ENCODE measurements around the gene ASIC2.

ASIC2 gene

GRCh38 chr17:33124185-33124584 is 168.9 kb downstream of the ASIC2 start:
- TF ChIP-seq EZH2phosphoT487 (IDR thresholded peaks at IDR 0.05; ENCODE audit: borderline replicate concordance, low read length) (no peak), CTCF (IDR thresholded peaks at IDR 0.05; ENCODE audit: low read depth, low read length, poor library complexity, severe bottlenecking) (no peak)

DNA sequence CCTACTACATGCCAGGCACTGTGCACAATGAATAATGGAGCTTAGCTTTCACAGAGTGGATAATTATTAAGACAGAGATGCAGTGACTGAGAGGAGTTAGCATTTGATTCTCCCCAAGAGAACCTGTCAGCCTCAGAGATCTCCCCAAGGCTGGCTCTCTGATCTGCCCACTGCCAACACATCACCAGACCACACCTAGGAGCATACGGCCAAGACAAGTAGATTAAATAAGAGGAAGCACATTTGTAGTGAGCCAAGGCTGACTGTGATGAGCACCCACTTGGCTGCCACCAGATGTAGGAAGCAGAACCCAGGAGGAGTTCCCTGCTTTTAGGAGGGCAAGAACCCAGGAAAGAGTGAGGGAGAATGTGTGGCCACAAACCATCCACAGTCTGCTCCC is 171.3 kb downstream of the ASIC2 start:
- Histone ChIP-seq H3K27me3 (ENCODE audit: control insufficient read depth, low read length) (no peaks in the 10 kb centered on the region), H4K20me1 (ENCODE audit: control insufficient read depth, insufficient read depth, low read depth, low read length) (no peaks in the 10 kb centered on the region), H3K4me3 (ENCODE audit: low read length) (no peak overlapping the region), H3K9me3 (ENCODE audit: control insufficient read depth, insufficient read depth, low read length) (no peaks in the 10 kb centered on the region), H3K4me1 (ENCODE audit: control insufficient read depth, low read length) (no peaks in the 10 kb centered on the region), H3K79me2 (ENCODE audit: control insufficient read depth, low read length) (no peaks in the 10 kb centered on the region), H3K9me2 (replicated peaks; ENCODE audit: control insufficient read depth, low read length) (no peaks in the 10 kb centered on the region), H3F3A (ENCODE audit: control insufficient read depth, insufficient read depth) (no peaks in the 10 kb centered on the region), H3K36me3 (ENCODE audit: control insufficient read depth, low read length) (no peaks in the 10 kb centered on the region), H3K4me2 (ENCODE audit: low read length) (no peak overlapping the region), H3K27ac (ENCODE audit: low read depth, low read length) (no peak overlapping the region)
- TF ChIP-seq EZH2phosphoT487 (IDR thresholded peaks at IDR 0.05; ENCODE audit: borderline replicate concordance, low read length), result no peak
- no peak for TF ChIP-seq CTCF (IDR thresholded peaks at IDR 0.05; ENCODE audit: low read depth, low read length, poor library complexity, severe bottlenecking)

More at GRCh38 chr17:33124185-33124584, 168.9 kb downstream of the ASIC2 start:
- no peaks in the 10 kb centered on the region for H3K4me1 ChIP-seq (ENCODE audit: control insufficient read depth, low read length)
- H3K9me2 ChIP-seq (replicated peaks; ENCODE audit: control insufficient read depth, low read length), result no peaks in the 10 kb centered on the region
- H3F3A ChIP-seq (ENCODE audit: control insufficient read depth, insufficient read depth), result no peaks in the 10 kb centered on the region
- H3K27me3 ChIP-seq (ENCODE audit: control insufficient read depth, low read length), result no peaks in the 10 kb centered on the region
- H3K27ac ChIP-seq (ENCODE audit: low read depth, low read length), result no peak overlapping the region
- no peaks in the 10 kb centered on the region for H4K20me1 ChIP-seq (ENCODE audit: control insufficient read depth, insufficient read depth, low read depth, low read length)
- no peaks in the 10 kb centered on the region for H3K9me3 ChIP-seq (ENCODE audit: control insufficient read depth, insufficient read depth, low read length)
- no peaks in the 10 kb centered on the region for H3K79me2 ChIP-seq (ENCODE audit: control insufficient read depth, low read length)
- no peak overlapping the region for H3K4me3 ChIP-seq (ENCODE audit: low read length)
- H3K4me2 ChIP-seq (ENCODE audit: low read length), result no peak overlapping the region
- H3K36me3 ChIP-seq (ENCODE audit: control insufficient read depth, low read length), result no peaks in the 10 kb centered on the region

GRCh38 chr17:33121272-33121671 is 171.8 kb downstream of the ASIC2 start:
- no peak for TF ChIP-seq CTCF (IDR thresholded peaks at IDR 0.05; ENCODE audit: low read depth, low read length, poor library complexity, severe bottlenecking)
- TF ChIP-seq EZH2phosphoT487 (IDR thresholded peaks at IDR 0.05; ENCODE audit: borderline replicate concordance, low read length), result no peak
- Histone ChIP-seq H3K4me2 (ENCODE audit: low read length) (no peak overlapping the region), H3K9me3 (ENCODE audit: control insufficient read depth, insufficient read depth, low read length) (no peaks in the 10 kb centered on the region), H3K4me3 (ENCODE audit: low read length) (no peak overlapping the region), H3K4me1 (ENCODE audit: control insufficient read depth, low read length) (no peaks in the 10 kb centered on the region), H3K27ac (ENCODE audit: low read depth, low read length) (no peak overlapping the region), H3K9me2 (replicated peaks; ENCODE audit: control insufficient read depth, low read length) (no peaks in the 10 kb centered on the region), H3F3A (ENCODE audit: control insufficient read depth, insufficient read depth) (no peaks in the 10 kb centered on the region), H3K79me2 (ENCODE audit: control insufficient read depth, low read length) (no peaks in the 10 kb centered on the region), H4K20me1 (ENCODE audit: control insufficient read depth, insufficient read depth, low read depth, low read length) (no peaks in the 10 kb centered on the region), H3K27me3 (ENCODE audit: control insufficient read depth, low read length) (no peaks in the 10 kb centered on the region), H3K36me3 (ENCODE audit: control insufficient read depth, low read length) (no peaks in the 10 kb centered on the region)

DNA sequence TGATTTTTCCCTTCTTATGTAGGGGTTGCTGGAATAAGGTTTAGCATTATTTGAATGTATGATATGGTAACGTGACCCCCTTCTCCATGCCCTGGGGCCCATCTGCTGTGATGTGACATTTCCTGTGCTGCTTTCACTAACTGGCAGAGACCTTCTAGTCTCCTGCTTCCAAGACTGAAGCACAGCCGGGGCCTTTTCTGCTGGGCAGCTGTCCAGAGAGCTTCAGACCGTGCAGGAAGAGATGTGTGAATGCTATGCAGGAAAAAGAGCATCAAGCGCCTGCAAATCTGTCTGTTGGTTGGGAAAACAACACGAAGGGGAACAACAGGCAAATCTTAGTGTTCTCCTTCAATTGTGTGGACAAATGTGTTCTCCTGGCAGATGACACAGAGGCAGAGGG is 173.0 kb downstream of the ASIC2 start:
- H3K27me3 ChIP-seq (ENCODE audit: control insufficient read depth, low read length), result no peaks in the 10 kb centered on the region
- H3K9me3 ChIP-seq (ENCODE audit: control insufficient read depth, insufficient read depth, low read length), result no peaks in the 10 kb centered on the region
- H3K36me3 ChIP-seq (ENCODE audit: control insufficient read depth, low read length), result no peaks in the 10 kb centered on the region
- no peaks in the 10 kb centered on the region for H3K9me2 ChIP-seq (replicated peaks; ENCODE audit: control insufficient read depth, low read length)
- TF ChIP-seq EZH2phosphoT487 (IDR thresholded peaks at IDR 0.05; ENCODE audit: borderline replicate concordance, low read length), result no peak
- TF ChIP-seq CTCF (IDR thresholded peaks at IDR 0.05; ENCODE audit: low read depth, low read length, poor library complexity, severe bottlenecking), result no peak
- no peaks in the 10 kb centered on the region for H3F3A ChIP-seq (ENCODE audit: control insufficient read depth, insufficient read depth)
- no peaks in the 10 kb centered on the region for H4K20me1 ChIP-seq (ENCODE audit: control insufficient read depth, insufficient read depth, low read depth, low read length)
- H3K79me2 ChIP-seq (ENCODE audit: control insufficient read depth, low read length), result no peaks in the 10 kb centered on the region
- H3K4me3 ChIP-seq (ENCODE audit: low read length), result no peak overlapping the region
- no peak overlapping the region for H3K27ac ChIP-seq (ENCODE audit: low read depth, low read length)
- H3K4me1 ChIP-seq (ENCODE audit: control insufficient read depth, low read length), result no peaks in the 10 kb centered on the region
- H3K4me2 ChIP-seq (ENCODE audit: low read length), result no peak overlapping the region
